HCT116 (cell line): ENCODE results near the gene FASN.

ENCODE experiments used
- CBX3 ChIP-seq: IDR thresholded peaks from 2 replicates; pipeline ENCODE4 v1.6.1; 2012; ENCODE audit warnings: low read depth
- CEBPB ChIP-seq: IDR thresholded peaks from 2 replicates; pipeline ENCODE4 v1.6.1; 2012; ENCODE audit warnings: low read depth
- ELF1 ChIP-seq: IDR thresholded peaks from 2 replicates; pipeline ENCODE4 v1.6.1; 2012; ENCODE audit warnings: low read depth, borderline replicate concordance
- EZH2 ChIP-seq: fragments of 200-600 bp; sonication (generic); IDR thresholded peaks from 2 replicates; pipeline ENCODE4 v1.6.1; 2017; ENCODE audit warnings: antibody characterized with exemption, mixed run types
- EZH2phosphoT487 ChIP-seq: fragments of 200-600 bp; IDR thresholded peaks from 2 replicates; pipeline ENCODE4 v1.6.1; 2018; ENCODE audit warnings: antibody characterized with exemption, borderline replicate concordance
- POLR2A ChIP-seq: IDR thresholded peaks from 2 replicates; pipeline ENCODE4 v1.7.0; 2011; ENCODE audit warnings: borderline replicate concordance; ENCODE audit not compliant: insufficient read depth, insufficient read length; ENCODE audit errors: extremely low read depth
- POLR2AphosphoS5 ChIP-seq: IDR thresholded peaks from 2 replicates; pipeline ENCODE4 v1.6.1; 2011; ENCODE audit warnings: mild to moderate bottlenecking, low read depth, low read length, moderate library complexity
- RAD21 ChIP-seq: IDR thresholded peaks from 2 replicates; pipeline ENCODE4 v1.6.1; 2012; ENCODE audit warnings: low read depth, mild to moderate bottlenecking
- SIN3A ChIP-seq: IDR thresholded peaks from 2 replicates; pipeline ENCODE4 v1.6.1; 2012; ENCODE audit warnings: low read depth
- YY1 ChIP-seq: IDR thresholded peaks from 2 replicates; pipeline ENCODE4 v1.6.1; 2011; ENCODE audit warnings: low read length, low read depth, moderate library complexity, mild to moderate bottlenecking; ENCODE audit not compliant: insufficient replicate concordance; ENCODE audit errors: extremely low read depth
- ZFX ChIP-seq: fragments of 450-650 bp; IDR thresholded peaks from 2 replicates; pipeline ENCODE4 v1.6.1; 2017
- TF ChIP-seq, protein P1 (sequence below), 3 experiments: fragments of 200-600 bp in 1 of 3; sonication (generic) in 1 of 3; IDR thresholded peaks in 2 of 3; conservative IDR thresholded peaks in 1 of 3; 2 replicates each; pipeline ENCODE4 v1.5.1; 2012 to 2017; ENCODE audit warnings: low read depth in 2 of 3, low read length in 2 of 3, antibody characterized with exemption in 1 of 3, borderline replicate concordance in 1 of 3, control low read depth in 1 of 3, mild to moderate bottlenecking in 1 of 3, mixed read lengths in 1 of 3, mixed run types in 1 of 3, moderate library complexity in 1 of 3; ENCODE audit not compliant: insufficient read depth in 1 of 3
- TF ChIP-seq, protein P2 (sequence below): IDR thresholded peaks from 2 replicates; pipeline ENCODE4 v1.6.1; 2012; ENCODE audit warnings: low read depth
- TF ChIP-seq, protein P3 (sequence below): IDR thresholded peaks from 2 replicates; pipeline ENCODE4 v1.6.1; 2012

DNA sequence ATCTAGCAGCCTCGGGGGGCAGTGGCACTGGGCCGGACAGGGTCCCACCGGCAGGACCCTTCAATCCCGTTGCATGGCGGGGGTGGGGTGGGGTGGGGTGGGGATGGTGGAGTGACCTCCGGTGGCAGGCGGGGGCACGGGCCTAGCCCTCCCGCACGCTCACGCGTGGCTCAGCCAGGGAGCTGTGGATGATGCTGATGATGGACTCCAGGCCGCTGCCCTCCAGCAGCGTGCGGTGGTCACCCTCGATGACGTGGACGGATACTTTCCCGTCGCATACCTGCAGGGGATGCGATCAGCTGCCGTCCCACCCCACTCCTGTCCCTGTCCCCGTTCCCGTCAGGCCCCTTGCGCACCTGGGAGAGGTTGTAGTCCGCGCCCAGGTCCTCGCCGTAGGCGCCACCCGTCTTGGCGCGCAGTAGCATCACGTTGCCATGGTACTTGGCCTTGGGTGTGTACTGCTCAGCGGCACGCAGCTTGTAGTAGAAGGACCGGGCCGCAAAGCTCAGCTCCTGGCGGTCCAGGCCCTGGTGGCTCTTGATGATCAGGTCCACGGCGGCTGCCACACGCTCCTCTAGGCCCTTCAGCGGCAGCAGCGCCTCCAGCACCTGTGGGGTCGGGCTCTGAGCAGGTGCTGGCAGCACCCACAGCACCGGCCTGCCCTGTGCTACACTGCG lies 18.9 kb downstream of the FASN start:
- TF ChIP-seq, protein P1, sequence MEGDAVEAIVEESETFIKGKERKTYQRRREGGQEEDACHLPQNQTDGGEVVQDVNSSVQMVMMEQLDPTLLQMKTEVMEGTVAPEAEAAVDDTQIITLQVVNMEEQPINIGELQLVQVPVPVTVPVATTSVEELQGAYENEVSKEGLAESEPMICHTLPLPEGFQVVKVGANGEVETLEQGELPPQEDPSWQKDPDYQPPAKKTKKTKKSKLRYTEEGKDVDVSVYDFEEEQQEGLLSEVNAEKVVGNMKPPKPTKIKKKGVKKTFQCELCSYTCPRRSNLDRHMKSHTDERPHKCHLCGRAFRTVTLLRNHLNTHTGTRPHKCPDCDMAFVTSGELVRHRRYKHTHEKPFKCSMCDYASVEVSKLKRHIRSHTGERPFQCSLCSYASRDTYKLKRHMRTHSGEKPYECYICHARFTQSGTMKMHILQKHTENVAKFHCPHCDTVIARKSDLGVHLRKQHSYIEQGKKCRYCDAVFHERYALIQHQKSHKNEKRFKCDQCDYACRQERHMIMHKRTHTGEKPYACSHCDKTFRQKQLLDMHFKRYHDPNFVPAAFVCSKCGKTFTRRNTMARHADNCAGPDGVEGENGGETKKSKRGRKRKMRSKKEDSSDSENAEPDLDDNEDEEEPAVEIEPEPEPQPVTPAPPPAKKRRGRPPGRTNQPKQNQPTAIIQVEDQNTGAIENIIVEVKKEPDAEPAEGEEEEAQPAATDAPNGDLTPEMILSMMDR (IDR thresholded peaks at IDR 0.05 in 2 of 3, conservative IDR thresholded peaks at IDR 0.05 in 1 of 3; ENCODE audit: borderline replicate concordance in 1 of 3, insufficient read depth in 1 of 3, low read depth in 2 of 3, low read length in 2 of 3): no peak
- TF ChIP-seq EZH2 (no peak), POLR2A (no peak), CBX3 (no peak), SIN3A (no peak), ZFX (no peak), EZH2phosphoT487 (no peak), POLR2AphosphoS5 (no peak), YY1 (no peak), CEBPB (no peak), RAD21 (no peak), ELF1 (no peak)
- TF ChIP-seq, protein P2, sequence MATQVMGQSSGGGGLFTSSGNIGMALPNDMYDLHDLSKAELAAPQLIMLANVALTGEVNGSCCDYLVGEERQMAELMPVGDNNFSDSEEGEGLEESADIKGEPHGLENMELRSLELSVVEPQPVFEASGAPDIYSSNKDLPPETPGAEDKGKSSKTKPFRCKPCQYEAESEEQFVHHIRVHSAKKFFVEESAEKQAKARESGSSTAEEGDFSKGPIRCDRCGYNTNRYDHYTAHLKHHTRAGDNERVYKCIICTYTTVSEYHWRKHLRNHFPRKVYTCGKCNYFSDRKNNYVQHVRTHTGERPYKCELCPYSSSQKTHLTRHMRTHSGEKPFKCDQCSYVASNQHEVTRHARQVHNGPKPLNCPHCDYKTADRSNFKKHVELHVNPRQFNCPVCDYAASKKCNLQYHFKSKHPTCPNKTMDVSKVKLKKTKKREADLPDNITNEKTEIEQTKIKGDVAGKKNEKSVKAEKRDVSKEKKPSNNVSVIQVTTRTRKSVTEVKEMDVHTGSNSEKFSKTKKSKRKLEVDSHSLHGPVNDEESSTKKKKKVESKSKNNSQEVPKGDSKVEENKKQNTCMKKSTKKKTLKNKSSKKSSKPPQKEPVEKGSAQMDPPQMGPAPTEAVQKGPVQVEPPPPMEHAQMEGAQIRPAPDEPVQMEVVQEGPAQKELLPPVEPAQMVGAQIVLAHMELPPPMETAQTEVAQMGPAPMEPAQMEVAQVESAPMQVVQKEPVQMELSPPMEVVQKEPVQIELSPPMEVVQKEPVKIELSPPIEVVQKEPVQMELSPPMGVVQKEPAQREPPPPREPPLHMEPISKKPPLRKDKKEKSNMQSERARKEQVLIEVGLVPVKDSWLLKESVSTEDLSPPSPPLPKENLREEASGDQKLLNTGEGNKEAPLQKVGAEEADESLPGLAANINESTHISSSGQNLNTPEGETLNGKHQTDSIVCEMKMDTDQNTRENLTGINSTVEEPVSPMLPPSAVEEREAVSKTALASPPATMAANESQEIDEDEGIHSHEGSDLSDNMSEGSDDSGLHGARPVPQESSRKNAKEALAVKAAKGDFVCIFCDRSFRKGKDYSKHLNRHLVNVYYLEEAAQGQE: no peak
- TF ChIP-seq, protein P3, sequence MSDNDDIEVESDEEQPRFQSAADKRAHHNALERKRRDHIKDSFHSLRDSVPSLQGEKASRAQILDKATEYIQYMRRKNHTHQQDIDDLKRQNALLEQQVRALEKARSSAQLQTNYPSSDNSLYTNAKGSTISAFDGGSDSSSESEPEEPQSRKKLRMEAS: no peak
